DMS153 treated with DMSO at 0.1 percent for 48 hours (cell line): ENCODE data around the gene ACBD7.

Experiments
- DNase-seq: peaks from one replicate; lab custom pipeline; 2025; ENCODE audit not compliant: unreplicated experiment; lab: John Stamatoyannopoulos, UW

The ACBD7 gene

GRCh38 chr10:15088428-15089261 is at the start of gene ACBD7:
Gene ACBD7, minus strand, starts transcription at chr10:15088776. Its CDS starts 48 bp downstream, at chr10:15088728.
- DNase-seq = peak; percentile 33

DNA sequence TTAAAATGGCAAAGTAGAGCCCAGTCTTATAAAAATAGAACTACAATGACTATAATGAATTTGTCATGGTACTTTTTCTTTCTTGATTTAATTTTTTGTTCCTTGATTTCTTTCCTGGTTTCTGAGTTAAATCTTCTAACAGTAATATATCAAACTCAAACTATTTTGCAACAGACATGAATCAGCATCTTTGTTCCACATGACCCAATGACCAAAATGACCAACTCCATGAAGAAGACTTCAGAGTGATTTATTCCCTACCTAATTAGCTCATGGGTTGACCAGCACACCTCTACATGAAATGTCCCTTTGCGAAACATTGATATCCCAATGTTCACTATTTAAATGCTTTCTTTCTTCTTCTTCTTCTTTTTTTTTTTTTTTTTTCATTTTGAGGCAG is 49.1 kb upstream of the ACBD7 start:
- DNase-seq = no peak

DNA sequence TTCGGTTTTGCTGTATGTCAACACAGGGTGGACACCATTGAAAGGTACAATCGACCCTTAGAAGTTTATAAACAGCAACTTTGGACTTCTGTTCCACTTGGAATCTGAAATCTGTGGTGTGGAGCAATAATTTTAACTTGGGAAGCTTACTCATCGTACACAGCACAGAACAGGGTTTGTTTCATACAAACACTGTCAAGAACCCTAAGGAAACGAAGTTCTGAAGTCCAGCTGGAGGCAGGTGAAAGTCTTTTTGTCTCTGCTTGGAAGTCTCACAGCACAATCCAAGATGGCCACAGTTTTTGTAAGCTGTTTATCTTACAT is 48.4 kb upstream of the ACBD7 start:
- DNase-seq = no peak

DNA sequence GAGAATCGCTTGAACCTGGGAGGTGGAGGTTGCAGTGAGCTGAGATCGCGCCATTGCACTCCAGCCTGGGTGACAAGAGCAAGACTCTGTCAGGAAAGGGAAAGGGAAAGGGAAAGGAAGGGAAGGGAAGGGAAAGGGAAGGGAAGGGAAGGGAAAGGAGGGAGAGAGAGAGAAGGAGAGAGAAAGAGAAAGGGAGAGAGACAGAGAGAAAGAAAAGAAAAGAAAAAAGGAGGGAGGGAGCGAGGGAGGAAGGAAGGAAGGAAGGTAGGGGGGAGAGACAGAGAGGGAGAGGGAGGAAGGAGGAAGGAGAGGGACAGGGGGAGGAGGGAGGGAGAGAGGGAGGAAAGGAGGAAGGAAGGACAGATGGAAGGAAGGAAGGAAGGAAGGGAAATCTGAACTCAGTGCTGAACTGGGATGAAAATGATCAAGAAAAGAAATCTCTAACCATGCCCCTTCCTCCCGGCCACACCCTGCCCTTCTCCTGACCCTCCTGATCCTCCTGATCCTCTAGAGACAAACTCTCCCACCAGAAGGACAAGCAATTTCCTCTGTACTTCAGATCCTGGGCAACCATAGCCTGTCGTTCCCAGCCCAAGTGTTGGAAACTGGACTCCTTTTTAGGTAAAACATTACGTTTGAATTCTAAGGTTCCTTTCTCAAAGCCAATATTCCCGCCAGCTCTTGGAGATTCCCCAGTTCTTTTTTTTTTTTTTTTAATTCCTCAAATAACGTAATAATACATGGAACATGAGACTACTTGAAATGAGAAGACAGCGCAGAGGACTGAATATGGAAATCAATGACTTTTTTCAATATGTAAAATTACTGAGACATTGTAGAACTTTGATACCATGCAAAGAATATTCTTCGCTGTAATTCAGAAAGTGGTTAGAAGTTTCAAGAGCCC is 47.8 kb upstream of the ACBD7 start:
- no peak for DNase-seq

- DNase-seq = no peak
These were observed 42.8 kb upstream of the ACBD7 start for GRCh38 chr10:15131330-15131729.

DNA sequence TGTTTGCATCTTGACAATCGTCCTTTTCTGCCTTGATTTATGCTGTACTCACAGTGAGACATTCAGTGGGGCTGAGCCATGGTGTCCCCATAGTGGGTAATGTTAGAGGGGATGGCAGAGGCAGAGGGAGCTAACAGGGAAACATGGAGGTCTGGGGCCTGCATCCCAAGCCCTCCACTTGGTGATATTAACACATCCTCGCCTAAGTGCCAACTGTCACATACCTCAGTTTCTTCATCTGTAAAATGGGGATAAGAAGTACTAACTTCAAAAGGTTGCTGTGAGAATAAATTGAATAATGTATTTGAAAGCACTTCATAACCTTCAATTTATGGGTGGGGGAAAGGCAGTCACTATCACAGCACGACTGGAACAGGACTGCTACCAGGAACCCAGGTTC is 36.3 kb upstream of the ACBD7 start:
- no peak for DNase-seq

DNA sequence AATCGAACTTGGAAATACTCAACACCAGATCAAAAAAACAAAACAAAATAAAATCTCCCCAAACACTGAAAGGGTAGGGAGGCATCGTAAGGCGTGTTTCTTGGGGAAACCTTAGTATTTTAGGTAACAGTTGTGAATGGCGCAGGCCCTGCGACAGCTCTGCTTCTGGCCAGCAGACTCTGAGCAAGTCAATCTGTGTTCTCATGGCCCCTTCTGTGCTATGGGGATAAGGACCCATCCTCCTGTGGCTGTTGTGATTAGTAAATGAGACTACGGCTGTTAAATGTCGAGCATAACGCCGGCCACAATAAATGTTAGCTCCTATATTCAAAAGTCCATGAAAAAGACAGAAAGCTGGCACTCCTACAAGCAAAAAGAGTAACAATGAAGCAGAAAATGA is 35.6 kb upstream of the ACBD7 start:
- no peak for DNase-seq

GRCh38 chr10:15123749-15124184 is 35.2 kb upstream of the ACBD7 start:
- no peak for DNase-seq

DNA sequence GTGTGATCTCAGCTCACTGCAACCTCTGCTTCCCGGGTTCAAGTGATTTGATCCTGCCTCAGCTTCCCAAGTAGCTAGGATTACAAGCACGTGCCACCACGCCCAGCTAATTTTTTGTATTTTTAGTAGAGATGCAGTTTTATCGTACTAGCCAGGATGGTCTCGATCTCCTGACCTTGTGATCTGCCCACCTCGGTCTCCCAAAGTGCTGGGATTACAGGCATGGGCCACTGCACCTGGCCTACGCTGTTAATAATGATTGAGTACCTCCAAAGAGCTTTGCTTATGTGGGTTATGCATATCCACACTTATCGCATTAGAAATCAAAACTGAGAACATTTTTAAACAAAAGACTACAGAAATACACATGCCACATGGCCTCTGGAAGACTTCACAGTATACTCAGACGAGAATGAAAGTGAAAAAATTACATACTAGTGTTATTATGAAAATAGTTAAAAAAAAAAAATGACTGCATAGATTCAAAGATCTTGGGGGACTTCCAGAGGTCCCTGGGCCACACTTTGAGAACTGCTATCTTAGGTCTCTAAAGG is 34.0 kb upstream of the ACBD7 start:
- no peak for DNase-seq

- no peak for DNase-seq
These were observed 33.1 kb upstream of the ACBD7 start for GRCh38 chr10:15121707-15122106.

DNA sequence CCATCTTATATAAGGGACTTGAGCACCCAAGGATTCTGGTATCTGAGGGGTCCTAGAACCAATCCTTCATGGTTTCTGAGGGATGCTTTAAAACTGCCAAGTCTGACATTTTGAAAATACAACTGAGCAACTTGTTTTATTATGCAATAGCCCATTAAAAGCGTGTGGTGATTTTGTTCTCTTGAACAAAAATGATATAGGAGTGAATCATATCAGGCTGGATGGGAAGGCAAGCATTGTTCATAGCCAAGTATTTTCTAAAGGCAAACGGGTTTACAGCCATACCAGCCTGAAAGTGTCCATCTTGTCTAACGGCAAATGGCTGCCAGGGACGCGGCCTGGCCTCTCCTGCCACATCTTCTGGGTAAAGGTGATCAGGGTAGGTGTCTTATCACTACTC is 31.9 kb upstream of the ACBD7 start:
- DNase-seq = no peak

DNA sequence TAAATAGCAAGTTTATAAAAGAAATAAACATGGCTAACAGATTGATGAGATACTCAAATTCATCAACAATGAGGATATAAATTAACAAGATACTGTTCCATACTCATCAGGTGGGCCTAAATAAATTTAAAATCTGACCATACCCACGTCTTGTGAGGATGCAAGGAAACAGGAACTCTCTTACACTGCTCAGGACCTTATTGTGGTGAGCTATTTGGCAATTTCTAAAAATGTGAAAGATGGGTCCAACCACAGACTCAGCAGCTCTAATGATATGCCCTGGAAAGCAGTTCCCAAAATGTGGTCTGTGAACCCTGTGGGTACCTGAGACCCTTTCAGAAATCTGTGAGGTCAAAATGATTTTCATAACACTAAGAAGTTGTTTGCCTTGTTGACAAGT is 30.0 kb upstream of the ACBD7 start:
- DNase-seq = no peak

DNA sequence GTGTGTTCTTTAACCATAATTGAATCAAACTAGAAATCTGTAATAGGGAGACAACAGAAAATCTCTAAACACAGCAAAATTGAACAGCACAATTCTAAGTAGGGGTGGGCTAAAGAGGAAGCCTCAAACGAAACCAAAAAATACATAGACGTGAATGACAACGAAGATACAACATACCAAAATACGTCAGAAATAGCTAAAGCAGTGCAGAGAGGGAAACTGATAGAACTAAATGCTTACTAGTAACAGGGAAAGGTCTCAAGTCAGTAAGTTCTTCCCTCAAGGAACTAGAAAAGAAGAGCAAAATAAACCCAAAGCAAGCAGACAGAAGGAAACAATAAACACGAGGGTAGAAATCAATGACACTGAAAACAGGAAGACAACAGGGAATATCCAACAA is 27.6 kb upstream of the ACBD7 start:
- no peak for DNase-seq

DNA sequence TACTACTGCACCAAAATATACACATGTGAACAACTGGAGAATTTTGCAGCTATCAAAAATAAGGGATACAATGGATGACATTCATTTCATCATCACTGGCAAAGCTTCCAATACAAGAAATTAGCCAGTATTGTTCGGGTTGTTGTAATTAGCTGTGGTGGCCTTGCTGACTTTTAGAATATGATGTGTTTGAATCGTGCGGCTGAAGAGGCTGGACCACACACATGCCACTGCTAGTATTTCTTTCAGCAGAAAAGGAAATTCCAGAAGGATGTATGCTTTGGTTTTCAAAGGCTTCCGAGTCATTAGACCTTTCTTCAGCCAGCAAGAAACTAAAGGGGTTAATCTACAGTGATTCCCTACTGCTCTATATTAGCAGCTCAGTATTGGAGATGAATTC is 25.2 kb upstream of the ACBD7 start:
- DNase-seq = no peak

DNA sequence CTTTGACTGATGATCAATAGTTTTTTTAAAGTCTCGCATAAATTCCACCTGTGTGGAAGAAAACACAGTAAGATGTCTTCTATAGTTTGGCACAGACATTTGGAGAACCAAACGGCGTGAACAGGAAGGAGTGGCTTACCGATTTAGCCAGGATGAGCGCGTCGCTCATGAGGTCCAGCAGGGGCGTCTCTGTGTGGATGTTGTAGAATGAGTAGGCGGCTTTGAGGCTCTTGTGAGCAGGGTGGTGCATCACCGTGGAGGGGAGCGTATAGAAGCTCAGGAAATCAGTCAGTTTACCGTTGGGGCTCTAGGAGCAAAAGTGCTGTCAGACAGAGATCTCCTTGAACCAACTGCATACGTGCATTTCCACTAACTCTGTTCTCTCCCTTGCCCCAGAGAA is 24.1 kb upstream of the ACBD7 start:
- DNase-seq = no peak

GRCh38 chr10:15106352-15107013 is 17.9 kb upstream of the ACBD7 start:
- DNase-seq = peak; percentile 0

- DNase-seq = no peak
These were observed 14.9 kb upstream of the ACBD7 start for GRCh38 chr10:15103513-15103912.

GRCh38 chr10:15099886-15100285 is 11.3 kb upstream of the ACBD7 start:
- DNase-seq = no peak

GRCh38 chr10:15097011-15097812 is 8.6 kb upstream of the ACBD7 start, which contains the start of gene RPP38:
Gene RPP38, plus strand, starts transcription at chr10:15097355. Its CDS starts 5,960 bp downstream, at chr10:15103315.
- peak; percentile 31 for DNase-seq

GRCh38 chr10:15096661-15097010 is 8.1 kb upstream of the ACBD7 start:
- DNase-seq = no peak
